ENCODE results near the gene ITPR1. TPM values are rescaled to one million over a fixed set of nuclear protein-coding genes. Genes with fewer than 3 reads are reported as not detected.

Gene ITPR1
- polyA plus RNA-seq, 2 of the 4 experiments (the other 2 are of a cell fraction), result 2.8 to 9.6 TPM

- no peak for TF ChIP-seq ELK1 (IDR thresholded peaks at IDR 0.05; ENCODE audit: low read depth, low read length)
- TF ChIP-seq TP53 (CRISPR knock-in tag; IDR thresholded peaks at IDR 0.05), result no peak
- no peak for TF ChIP-seq SMC3 (IDR thresholded peaks at IDR 0.05)
- no peak for TF ChIP-seq ZFP36 (IDR thresholded peaks at IDR 0.05; ENCODE audit: borderline replicate concordance, partially characterized antibody)
- no peak for TF ChIP-seq EP300 (IDR thresholded peaks at IDR 0.05)
- no peak for TF ChIP-seq MAZ (IDR thresholded peaks at IDR 0.05; ENCODE audit: borderline replicate concordance, low read depth, low read length)
- TF ChIP-seq POLR2A (IDR thresholded peaks at IDR 0.05; ENCODE audit: low read length), result no peak
- no peak for TF ChIP-seq CBX2 (IDR thresholded peaks at IDR 0.05; ENCODE audit: borderline replicate concordance, low read depth)
- no peak for TF ChIP-seq NR3C1 (IDR thresholded peaks at IDR 0.05)
- TF ChIP-seq RCOR1 (IDR thresholded peaks at IDR 0.05; ENCODE audit: low read depth, low read length), result no peak
- no peak for TF ChIP-seq NFE2L2 (conservative IDR thresholded peaks at IDR 0.05; ENCODE audit: low read length)
- TF ChIP-seq PBX3 (IDR thresholded peaks at IDR 0.05), result no peak
- TF ChIP-seq NPAS2 (CRISPR knock-in tag; IDR thresholded peaks at IDR 0.05; ENCODE audit: borderline replicate concordance), result no peak
- no peak for TF ChIP-seq TFCP2L1 (CRISPR knock-in tag; IDR thresholded peaks at IDR 0.05)
- no peak for TF ChIP-seq BCL3 (IDR thresholded peaks at IDR 0.05)
- no peak overlapping the region for H3K4me2 ChIP-seq
- ChIA-PET POLR2A (interaction anchor here (1.0 kb wide), 1 partner anchor 31 kb away, joined by 3 read pairs; no protein-coding TSS in a partner anchor), CTCF (interaction anchor here (2.6 kb wide), 1 partner anchor 172 kb away, joined by 8 read pairs; no protein-coding TSS in a partner anchor)
- no peak overlapping the region for H3K27ac ChIP-seq
- peaks cover 6% of the 10 kb centered on the region; the same call in 1 of the 3 replicates for H3K4me1 ChIP-seq
- FAIRE-seq (no peak), DNase-seq (ENCODE audit: low read depth in 1 of 2, low spot score in 1 of 2) (no peak), ATAC-seq (no peak)
- WGBS (ENCODE audit: missing lambda C conversion rate), result 78% methylated on average over 2 of the region's 2 CpGs
- H3K4me3 ChIP-seq, result no peak overlapping the region
- H3K9me3 ChIP-seq, result no peaks in the 10 kb centered on the region
Measured at GRCh38 chr3:4461468-4462090, 31.6 kb upstream of the ITPR1 start.

- ChIA-PET CTCF (interaction anchor here (2.6 kb wide), 1 partner anchor 171 kb away, joined by 8 read pairs; no protein-coding TSS in a partner anchor), POLR2A (interaction anchor here (1.0 kb wide), 1 partner anchor 30 kb away, joined by 3 read pairs; no protein-coding TSS in a partner anchor)
- no peak for TF ChIP-seq GATA3 (IDR thresholded peaks at IDR 0.05; ENCODE audit: borderline replicate concordance)
- TF ChIP-seq EHF (CRISPR knock-in tag; IDR thresholded peaks at IDR 0.05), result no peak
- no peak for TF ChIP-seq RARB (CRISPR knock-in tag; IDR thresholded peaks at IDR 0.05)
- TF ChIP-seq E2F6 (IDR thresholded peaks at IDR 0.05; ENCODE audit: borderline replicate concordance, low read depth), result no peak
- no peak for TF ChIP-seq RNF2 (IDR thresholded peaks at IDR 0.05; ENCODE audit: borderline replicate concordance, low read depth)
- TF ChIP-seq FOSL2 (IDR thresholded peaks at IDR 0.05), result no peak
- TF ChIP-seq FOSL2 (CRISPR knock-in tag; IDR thresholded peaks at IDR 0.05), result no peak
- no peak for TF ChIP-seq NFE2L2 (conservative IDR thresholded peaks at IDR 0.05; ENCODE audit: low read length)
- no peak for TF ChIP-seq PBX3 (IDR thresholded peaks at IDR 0.05)
- TF ChIP-seq FOXS1 (CRISPR knock-in tag; IDR thresholded peaks at IDR 0.05), result no peak
- no peak for TF ChIP-seq CHD2 (IDR thresholded peaks at IDR 0.05; ENCODE audit: low read length, partially characterized antibody)
- TF ChIP-seq HES2 (IDR thresholded peaks at IDR 0.05), result no peak
- no peak for TF ChIP-seq HDAC2 (IDR thresholded peaks at IDR 0.05)
- TF ChIP-seq USF2 (IDR thresholded peaks at IDR 0.05), result no peak
- no peak for TF ChIP-seq CEBPB (IDR thresholded peaks at IDR 0.05)
- FAIRE-seq (no peak), ATAC-seq (no peak), DNase-seq (ENCODE audit: low read depth in 1 of 2, low spot score in 1 of 2) (no peak)
- WGBS (ENCODE audit: missing lambda C conversion rate), result 86% methylated on average over 3 of the region's 3 CpGs
- no peak overlapping the region for H3K27ac ChIP-seq
- H3K9me3 ChIP-seq, result no peaks in the 10 kb centered on the region
- peaks cover 6% of the 10 kb centered on the region; the same call in 1 of the 3 replicates for H3K4me1 ChIP-seq
- H3K4me2 ChIP-seq, result no peak overlapping the region
- no peak overlapping the region for H3K4me3 ChIP-seq
Measured at GRCh38 chr3:4462369-4463040, 30.6 kb upstream of the ITPR1 start.
